Measurements from ENCODE around the gene SLC25A41.
"Not testable (repeated sequence)": the region's sequence is repeated elsewhere in the genome, so short reads cannot be mapped to it uniquely, and the experiment has no call there.

SLC25A41 gene

DNA sequence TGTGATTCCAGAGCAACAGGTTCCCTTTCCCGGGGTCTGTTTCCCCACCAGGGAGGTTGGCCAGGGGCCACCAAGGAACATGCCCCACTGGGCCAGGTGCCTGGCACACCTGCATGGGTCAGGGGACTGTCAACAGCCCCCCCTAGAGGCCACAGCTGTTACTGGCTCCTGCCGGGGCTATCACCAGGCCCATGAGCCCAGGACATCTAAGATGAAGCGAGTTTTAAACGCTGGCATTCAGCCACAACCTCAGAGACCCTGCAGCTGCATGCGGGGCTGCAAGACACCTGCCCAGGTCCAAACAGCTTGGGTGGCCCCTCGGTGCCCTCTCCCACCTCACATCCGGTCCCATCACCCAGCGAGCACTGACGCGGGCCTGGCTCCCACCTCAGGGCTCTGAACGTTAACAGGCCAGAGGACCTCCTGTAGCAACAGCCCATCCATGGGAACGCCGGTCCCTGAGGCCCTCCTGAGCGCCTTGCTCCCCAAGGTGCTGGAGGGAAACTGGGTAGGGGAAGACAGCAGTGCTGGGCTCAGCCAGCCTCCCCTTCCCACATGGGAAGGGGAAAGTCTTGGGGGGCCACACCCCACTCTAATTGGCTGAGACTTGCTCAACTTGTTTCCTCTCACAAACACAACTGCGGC is 21.0 kb downstream of the SLC25A41 start:
- H3K27me3 Mint-ChIP-seq, result no peaks in the 10 kb centered on the region
- no peak overlapping the region for H3K27ac Mint-ChIP-seq
- H3K36me3 Mint-ChIP-seq, result peaks cover 35% of the 10 kb centered on the region
- no peaks in the 10 kb centered on the region for H3K9me3 Mint-ChIP-seq
- peak; percentile 46 for ATAC-seq
- no peak overlapping the region for H3K4me3 Mint-ChIP-seq
- no peaks in the 10 kb centered on the region for H3K4me1 Mint-ChIP-seq

DNA sequence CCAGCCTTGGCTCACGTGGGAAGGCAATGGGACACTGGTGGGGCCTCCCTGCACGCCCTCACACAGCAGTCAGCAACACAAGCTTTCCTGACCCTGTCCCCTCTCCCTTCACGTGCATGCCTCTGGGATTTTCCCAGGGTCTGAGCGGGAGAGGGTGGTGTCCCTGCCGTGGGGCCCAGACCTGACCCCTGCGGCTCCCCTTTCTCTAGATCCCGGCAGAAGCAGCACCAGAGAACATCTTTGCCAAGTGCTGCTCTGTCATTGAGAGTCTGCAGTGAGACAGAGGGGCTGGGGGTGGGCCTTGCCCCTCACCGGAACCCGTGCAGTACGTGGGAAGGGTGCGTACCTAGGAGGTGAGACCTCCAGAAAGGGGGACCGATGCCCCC is 21.5 kb downstream of the SLC25A41 start:
- Mint-ChIP-seq H3K4me3 (no peak overlapping the region), H3K36me3 (peaks cover 32% of the 10 kb centered on the region), H3K27me3 (no peaks in the 10 kb centered on the region), H3K4me1 (no peaks in the 10 kb centered on the region), H3K9me3 (no peaks in the 10 kb centered on the region), H3K27ac (no peak overlapping the region)
- peak; percentile 41 for ATAC-seq

DNA sequence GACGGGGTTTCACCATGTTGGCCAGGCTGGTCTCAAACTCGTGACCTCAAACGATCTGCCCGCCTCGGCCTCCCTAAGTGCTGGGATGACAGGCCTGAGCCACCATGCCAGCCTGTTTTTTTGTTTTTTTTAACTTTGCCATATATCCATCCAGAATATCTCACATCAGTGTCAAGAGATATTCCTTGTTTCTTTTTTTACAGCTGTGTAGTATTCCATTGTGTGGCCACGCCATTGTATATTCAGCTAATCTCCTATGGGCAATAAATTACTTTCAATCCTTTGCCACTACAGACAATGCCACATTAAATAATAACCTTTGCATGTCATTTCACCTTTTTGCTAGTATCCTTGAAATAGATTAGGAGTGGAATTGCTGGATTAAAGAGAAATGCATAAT is 24.2 kb downstream of the SLC25A41 start:
- Mint-ChIP-seq H3K4me3 (no peak overlapping the region), H3K9me3 (no peaks in the 10 kb centered on the region), H3K27ac (no peak overlapping the region), H3K27me3 (no peaks in the 10 kb centered on the region), H3K36me3 (peaks cover 8% of the 10 kb centered on the region), H3K4me1 (no peaks in the 10 kb centered on the region)
- no peak for ATAC-seq

DNA sequence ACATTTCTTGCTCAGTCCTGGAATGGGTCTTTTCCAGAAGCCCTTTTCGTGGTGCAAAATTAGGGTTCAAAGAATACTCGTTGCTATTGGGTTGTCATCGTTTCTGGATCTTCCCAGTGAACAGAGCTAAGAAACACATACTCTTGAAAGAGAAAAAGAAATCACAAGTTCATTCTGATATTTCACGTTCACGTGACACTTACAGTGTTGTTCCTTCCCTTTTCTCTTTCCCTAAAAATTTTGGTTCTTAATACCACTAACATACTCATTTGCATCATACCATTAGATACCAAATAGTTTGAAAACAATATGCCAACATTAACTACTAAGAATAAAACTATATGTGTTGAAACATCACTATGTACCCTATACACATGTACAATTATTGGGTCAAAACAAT is 27.2 kb downstream of the SLC25A41 start:
- Mint-ChIP-seq H3K9me3 (no peaks in the 10 kb centered on the region), H3K4me3 (no peak overlapping the region), H3K4me1 (no peaks in the 10 kb centered on the region), H3K27ac (no peak overlapping the region), H3K36me3 (no peaks in the 10 kb centered on the region), H3K27me3 (no peaks in the 10 kb centered on the region)
- no peak for ATAC-seq

DNA sequence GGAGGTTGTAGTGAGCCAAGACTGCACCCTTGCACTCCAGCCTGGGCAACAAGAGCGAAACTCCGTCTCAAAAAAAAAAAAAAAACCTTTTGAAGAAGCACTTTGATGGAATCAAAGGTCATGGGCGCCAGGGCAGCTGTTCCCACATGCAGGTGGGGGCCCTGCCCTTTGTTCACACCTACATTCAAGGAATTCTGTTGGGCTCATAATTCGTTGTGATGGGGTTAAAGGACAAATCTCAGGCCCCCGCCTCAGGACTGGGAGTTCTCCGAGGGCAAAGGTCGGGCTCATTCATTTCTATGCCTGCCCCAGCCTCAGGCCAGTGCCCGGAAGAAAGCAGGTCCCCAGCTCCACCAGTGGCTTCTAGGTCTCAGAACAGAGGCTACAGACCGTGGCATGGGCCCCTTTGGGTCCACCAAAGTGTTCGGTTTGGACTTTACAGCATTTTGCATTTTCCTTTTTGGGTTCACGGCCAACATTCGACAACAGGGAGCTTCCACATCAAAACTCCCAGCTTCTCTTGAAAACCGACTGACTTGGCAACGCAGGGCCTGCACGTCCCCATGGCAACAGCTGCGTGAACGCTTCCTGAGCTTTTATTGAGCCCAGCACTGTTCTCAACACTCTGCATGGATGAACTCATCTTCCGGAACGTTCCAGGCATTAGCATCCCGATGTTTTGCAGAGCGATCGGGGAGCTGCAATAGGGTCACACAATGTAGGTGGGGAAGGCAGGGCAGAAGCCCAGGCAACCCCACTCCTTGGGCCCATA is 30.5 kb downstream of the SLC25A41 start:
- no peaks in the 10 kb centered on the region for H3K36me3 Mint-ChIP-seq
- no peaks in the 10 kb centered on the region for H3K4me1 Mint-ChIP-seq
- no peak overlapping the region for H3K4me3 Mint-ChIP-seq
- no peak for ATAC-seq
- H3K9me3 Mint-ChIP-seq, result no peaks in the 10 kb centered on the region
- H3K27me3 Mint-ChIP-seq, result peaks cover 8% of the 10 kb centered on the region
- H3K27ac Mint-ChIP-seq, result no peak overlapping the region

DNA sequence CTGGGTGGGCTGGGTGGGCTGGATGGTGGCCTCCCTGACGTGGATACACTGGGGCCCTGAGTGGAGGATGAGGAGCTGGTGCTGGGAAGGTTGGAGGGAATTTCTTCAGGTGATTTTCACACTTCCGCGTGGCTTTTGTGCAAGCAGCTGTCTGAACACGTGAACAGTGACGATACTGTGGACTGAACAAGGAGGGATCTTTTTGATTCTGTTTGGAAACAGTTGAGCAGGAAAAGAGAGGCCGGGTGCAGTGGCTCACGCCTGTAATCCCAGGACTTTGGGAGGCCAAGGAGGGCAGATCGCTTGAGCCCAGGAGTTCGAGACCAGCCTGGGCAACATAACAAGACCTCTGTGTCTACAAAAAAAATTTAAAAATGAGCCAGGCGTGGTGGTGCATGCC is 31.5 kb downstream of the SLC25A41 start:
- H3K4me1 Mint-ChIP-seq, result no peaks in the 10 kb centered on the region
- no peak for ATAC-seq
- peaks cover 8% of the 10 kb centered on the region for H3K27me3 Mint-ChIP-seq
- no peak overlapping the region for H3K27ac Mint-ChIP-seq
- H3K9me3 Mint-ChIP-seq, result no peaks in the 10 kb centered on the region
- H3K4me3 Mint-ChIP-seq, result no peak overlapping the region
- no peaks in the 10 kb centered on the region for H3K36me3 Mint-ChIP-seq

DNA sequence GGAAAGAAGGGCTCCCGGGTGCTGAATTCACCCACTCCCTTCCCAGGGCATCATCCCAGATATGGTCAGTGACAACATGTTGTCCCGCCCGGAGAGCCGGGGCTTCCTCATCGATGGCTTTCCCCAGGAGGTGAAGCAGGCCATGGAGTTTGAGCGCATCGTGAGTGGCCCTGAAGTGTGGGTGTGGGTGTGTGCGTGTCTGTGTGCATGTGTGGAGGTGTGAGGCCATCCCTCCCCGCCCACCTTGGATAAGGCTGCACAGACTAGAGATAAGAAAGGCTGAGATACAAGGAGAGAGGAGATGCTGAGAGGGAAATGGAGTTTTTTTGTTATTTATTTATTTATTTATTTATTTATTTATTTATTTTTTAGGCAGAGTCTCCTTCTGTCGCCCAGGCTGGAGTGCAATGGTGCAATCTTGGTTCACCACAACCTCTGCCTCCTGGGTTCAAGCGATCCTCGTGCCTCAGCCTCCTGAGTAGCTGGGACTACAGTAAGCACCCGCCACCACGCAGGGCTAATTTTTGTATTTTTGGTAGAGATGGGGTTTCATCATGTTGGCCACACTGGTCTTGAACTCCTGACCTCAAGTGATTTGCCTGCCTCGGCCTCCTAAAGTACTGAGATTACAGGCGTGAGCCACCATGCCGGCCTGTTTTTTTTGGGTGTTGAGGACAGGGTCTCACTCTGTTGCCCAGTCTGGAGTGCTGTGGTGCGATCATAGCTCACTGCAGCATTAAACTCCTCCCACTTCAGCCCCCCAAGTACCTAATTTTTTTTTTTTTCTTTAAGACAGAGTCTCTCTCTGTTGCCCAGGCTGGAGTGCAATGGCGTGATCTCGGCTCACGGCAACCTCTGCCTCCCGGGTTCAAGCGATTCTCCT is 33.3 kb downstream of the SLC25A41 start:
- H3K4me3 Mint-ChIP-seq, H3K9me3 Mint-ChIP-seq, H3K4me1 Mint-ChIP-seq, H3K27me3 Mint-ChIP-seq, H3K36me3 Mint-ChIP-seq, ATAC-seq, H3K27ac Mint-ChIP-seq: not testable (repeated sequence)

DNA sequence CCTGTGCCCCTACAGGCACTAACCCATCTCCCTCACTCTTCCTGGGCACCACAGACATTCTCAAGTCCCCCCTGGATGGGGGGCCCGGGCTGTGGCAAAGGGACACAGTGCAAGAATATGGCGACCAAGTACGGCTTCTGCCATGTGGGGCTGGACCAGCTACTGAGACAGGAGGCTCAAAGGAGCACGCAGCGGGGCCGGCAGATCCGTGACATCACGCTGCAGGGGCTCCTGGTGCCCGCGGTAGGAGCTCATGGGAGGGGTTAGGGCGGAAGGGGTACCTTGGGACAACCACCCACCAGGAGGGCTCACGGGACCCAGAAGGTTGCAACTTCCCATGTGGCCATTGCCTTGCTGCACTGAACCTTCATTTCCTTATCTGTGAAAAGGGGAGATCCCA is 37.3 kb downstream of the SLC25A41 start:
- ATAC-seq, result no peak
- Mint-ChIP-seq H3K27ac (no peak overlapping the region), H3K4me1 (peaks cover 23% of the 10 kb centered on the region)

DNA sequence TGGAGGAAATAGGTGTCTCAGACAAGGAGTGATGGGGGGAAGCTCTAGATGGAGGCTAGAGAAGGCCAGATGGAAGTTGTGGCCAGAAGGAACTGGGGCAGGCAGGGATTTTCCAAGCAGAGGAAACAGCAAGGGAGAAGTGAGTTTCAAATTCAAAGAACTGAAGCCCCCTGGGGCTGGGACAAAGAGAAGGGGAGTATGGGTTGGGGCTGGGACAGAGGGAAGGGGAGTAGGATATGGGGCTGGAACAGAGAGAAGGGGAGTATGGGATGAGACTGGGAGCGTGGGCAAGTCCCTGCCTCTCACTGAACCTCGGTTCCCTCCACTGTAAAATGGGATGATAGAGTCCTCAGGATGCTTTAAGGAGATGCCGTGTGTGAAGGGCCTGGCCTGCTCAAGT is 38.7 kb downstream of the SLC25A41 start:
- Mint-ChIP-seq H3K4me3 (no peak overlapping the region), H3K36me3 (peaks cover 13% of the 10 kb centered on the region), H3K27me3 (peaks cover 2% of the 10 kb centered on the region), H3K4me1 (peaks cover 29% of the 10 kb centered on the region), H3K27ac (no peak overlapping the region), H3K9me3 (no peaks in the 10 kb centered on the region)
- ATAC-seq, result no peak

More for the DNA sequence above, 37.3 kb downstream of the SLC25A41 start:
- Mint-ChIP-seq H3K27me3 (peaks cover 8% of the 10 kb centered on the region), H3K9me3 (no peaks in the 10 kb centered on the region), H3K4me3 (no peak overlapping the region), H3K36me3 (peaks cover 7% of the 10 kb centered on the region)

DNA sequence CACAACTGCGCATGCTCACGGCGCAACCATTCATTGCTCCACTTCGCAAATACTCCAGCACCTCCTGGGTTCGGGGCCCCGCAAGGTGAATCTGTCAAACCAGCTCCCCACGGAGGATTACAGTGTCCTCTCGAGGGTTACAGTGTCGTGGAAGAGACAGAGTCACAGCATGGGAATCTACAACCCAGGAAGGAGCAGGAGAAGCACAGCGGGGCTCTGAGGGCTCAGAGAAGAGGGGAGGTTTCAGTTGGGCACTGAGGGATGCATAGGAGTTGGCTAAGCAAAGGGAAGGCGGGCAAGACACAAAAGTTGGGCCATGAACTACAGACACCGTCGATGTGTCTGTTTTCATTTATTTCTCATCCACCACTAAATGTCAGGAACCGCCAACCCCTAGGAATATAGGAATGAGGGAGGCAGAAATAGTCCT is 39.6 kb downstream of the SLC25A41 start:
- peaks cover 29% of the 10 kb centered on the region for H3K4me1 Mint-ChIP-seq
- H3K9me3 Mint-ChIP-seq, result no peaks in the 10 kb centered on the region
- H3K27ac Mint-ChIP-seq, result peak overlapping the region; percentile 97
- ATAC-seq, result no peak
- peak overlapping the region; percentile 90 for H3K4me3 Mint-ChIP-seq
- H3K27me3 Mint-ChIP-seq, result no peaks in the 10 kb centered on the region
- peaks cover 18% of the 10 kb centered on the region for H3K36me3 Mint-ChIP-seq

DNA sequence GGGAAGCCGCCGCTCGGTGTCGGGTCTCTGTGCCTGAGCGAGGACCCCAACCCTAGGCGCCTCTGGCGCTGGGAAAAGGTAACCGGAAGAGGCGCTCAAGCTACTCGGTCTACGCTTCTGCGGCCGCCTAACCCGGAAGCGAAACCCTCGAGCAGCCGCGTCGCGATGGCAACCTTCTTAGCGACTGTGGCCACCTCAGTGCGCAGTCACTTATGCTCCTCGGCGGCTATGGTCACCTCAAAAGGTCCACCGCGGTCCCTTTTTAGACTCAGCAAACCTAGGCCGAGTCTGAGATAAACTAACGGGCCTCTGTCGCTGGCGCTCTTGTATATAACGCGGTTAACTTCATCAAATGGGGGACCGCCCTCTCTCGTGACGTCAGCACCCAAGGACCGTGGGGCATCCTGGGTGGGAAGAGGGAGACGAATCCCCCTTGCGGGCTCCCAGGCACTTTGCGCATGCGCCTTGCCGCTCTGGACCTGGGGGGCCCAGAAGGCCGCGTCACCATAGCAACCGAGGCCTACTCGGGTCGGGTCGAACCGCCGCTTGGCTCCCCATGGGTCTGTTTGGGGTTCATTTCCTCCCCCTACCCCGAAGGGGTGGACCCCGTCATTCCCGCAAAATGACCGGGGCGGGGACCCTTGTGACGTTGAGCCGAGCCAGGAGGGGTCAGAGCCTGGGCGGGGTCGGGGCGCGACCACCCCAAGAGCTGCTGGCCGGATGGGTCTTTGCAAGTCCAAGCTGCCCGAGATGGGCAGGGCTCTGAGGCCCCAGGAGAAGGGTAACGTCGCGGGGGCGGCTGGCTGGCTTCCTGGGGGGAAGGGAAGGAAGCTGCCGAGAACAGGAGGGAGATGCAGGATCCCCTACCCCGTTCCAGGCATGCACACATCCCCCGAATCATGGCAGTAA is 40.2 kb downstream of the SLC25A41 start, which contains the start of gene GTF2F1:
TSS of gene GTF2F1 (minus strand) at position 91 of the 909 bp plus-strand sequence. CDS start 169 bp downstream, outside the sequence.
- H3K27ac Mint-ChIP-seq, result peak within 1 kb of the TSS; percentile 97
- H3K27me3 Mint-ChIP-seq, result no peaks in the 10 kb centered on the region
- ATAC-seq, result peak; percentile 93
- H3K4me3 Mint-ChIP-seq, result peak within 1 kb of the TSS; percentile 90
- H3K36me3 Mint-ChIP-seq, result peaks cover 21% of the 10 kb centered on the region
- peaks cover 29% of the 10 kb centered on the region for H3K4me1 Mint-ChIP-seq
- H3K9me3 Mint-ChIP-seq, result no peaks in the 10 kb centered on the region

DNA sequence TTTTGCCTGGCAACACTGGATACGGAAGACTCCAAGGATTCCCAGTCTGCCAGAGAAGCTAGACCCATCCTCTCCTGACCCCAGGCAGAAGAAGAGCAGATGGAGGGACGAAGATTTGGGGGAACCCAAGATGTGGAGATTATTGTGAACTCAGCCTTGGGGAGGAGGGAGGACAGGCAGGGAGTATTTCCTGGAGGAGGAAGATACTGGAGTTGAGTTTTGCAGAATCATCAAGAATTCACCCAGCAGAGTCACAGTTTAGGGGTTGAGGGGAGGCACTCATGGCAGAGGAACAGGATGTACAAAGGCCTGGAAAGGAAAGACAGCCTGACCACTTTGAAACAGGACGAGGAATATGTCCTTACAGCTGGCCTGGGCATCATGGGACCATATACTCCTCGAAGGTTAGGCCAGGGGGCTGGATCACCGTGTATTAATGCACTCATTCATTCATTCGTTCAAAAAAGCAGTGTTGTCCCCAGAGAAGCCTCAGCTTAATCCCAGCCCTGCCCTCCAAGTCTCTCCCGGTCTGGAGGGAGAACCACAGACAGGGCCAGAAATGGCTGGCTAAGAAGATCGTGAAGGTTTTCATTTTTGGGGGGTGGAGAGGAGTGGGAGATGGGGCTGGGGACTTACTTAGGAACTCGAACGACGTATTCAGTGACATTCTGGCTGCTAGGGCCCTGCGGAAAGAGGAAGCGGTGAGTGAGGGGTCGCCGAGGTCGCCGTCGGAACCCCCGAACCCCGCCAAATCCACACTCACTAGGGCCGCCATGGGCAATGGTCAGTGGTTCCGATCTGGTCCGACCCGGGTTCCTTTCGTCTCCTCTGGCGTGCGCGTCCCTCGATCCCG is 41.1 kb downstream of the SLC25A41 start:
- no peaks in the 10 kb centered on the region for H3K9me3 Mint-ChIP-seq
- H3K4me1 Mint-ChIP-seq, result peaks cover 29% of the 10 kb centered on the region
- no peaks in the 10 kb centered on the region for H3K27me3 Mint-ChIP-seq
- peaks cover 27% of the 10 kb centered on the region for H3K36me3 Mint-ChIP-seq
- H3K4me3 Mint-ChIP-seq, result peak overlapping the region; percentile 90
- ATAC-seq, result peak; percentile 37
- H3K27ac Mint-ChIP-seq, result peak overlapping the region; percentile 97

DNA sequence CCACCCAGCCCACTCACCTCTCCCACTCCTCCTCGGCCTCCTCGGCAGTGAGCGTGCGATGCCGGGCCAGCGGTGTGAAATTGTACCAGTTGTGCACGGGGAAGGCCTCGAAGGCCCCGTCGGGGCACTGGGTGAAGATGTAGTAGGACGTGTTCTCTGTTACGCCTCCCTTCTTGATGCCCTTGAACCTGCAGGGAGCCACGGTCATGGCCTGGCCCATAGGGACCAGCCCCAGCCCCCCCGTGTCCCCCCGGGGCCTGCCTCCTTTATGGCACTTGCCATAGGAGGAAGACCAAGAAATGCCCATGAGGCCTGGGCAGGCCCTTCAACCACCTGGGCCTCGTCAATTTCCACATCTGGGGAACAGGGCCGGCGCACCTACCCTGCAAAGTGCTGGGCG is 46.2 kb downstream of the SLC25A41 start:
- peaks cover 16% of the 10 kb centered on the region for H3K4me1 Mint-ChIP-seq
- peaks cover 67% of the 10 kb centered on the region for H3K36me3 Mint-ChIP-seq
- no peak for ATAC-seq
- H3K4me3 Mint-ChIP-seq, result no peak overlapping the region
- no peaks in the 10 kb centered on the region for H3K9me3 Mint-ChIP-seq
- H3K27ac Mint-ChIP-seq, result no peak overlapping the region
- no peaks in the 10 kb centered on the region for H3K27me3 Mint-ChIP-seq

DNA sequence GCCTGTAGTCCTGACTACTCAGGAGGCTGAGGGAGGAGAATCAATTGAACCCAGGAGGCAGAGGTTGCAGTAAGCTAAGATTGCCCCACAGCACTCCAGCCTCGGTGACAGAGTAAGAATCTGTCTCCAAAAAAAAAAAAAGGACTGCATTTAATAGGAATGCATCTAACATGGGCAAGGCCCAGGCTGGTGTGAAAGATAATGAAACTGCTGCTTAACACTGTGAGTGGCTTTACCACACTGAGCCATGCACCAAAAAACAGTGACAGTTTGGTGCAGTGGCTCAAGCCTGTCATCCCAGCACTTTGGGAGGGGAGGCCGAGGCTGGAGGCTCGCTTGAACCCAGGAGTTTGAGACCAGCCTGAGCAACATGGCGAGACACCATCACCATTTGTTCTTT is 49.2 kb downstream of the SLC25A41 start:
- H3K27ac Mint-ChIP-seq, result no peak overlapping the region
- no peaks in the 10 kb centered on the region for H3K4me1 Mint-ChIP-seq
- peaks cover 3% of the 10 kb centered on the region for H3K9me3 Mint-ChIP-seq
- H3K36me3 Mint-ChIP-seq, result peaks cover 80% of the 10 kb centered on the region
- H3K4me3 Mint-ChIP-seq, result no peak overlapping the region
- no peaks in the 10 kb centered on the region for H3K27me3 Mint-ChIP-seq
- no peak for ATAC-seq

Data from stimulated activated memory B cell treated with anti-CD40 and anti-IgM and Interleukin-4, amounts not matched to agents 10 μg/mL and 1 μg/mL and 100 μg/mL, for 72 hours (primary cell).